ENCODE results near the gene XRCC1. TPM values are rescaled to one million over a fixed set of nuclear protein-coding genes. Genes with fewer than 3 reads are reported as not detected.

Gene XRCC1
- total RNA-seq, 1 experiment from 2014 or later = 38.0 TPM

GRCh38 chr19:43562698-43563241 lies 12.6 kb downstream of the XRCC1 start:
- no peak overlapping the region for H2BK20ac ChIP-seq (ENCODE audit: low read depth, low read length, poor library complexity, severe bottlenecking)
- H3K9ac ChIP-seq (ENCODE audit: extremely low read depth, insufficient read length, low read length) = no peak overlapping the region
- no peaks in the 10 kb centered on the region for H3K27me3 ChIP-seq (ENCODE audit: insufficient read depth, low read length)
- no peak overlapping the region for H4K8ac ChIP-seq (replicated peaks; ENCODE audit: insufficient read length, low read depth, low read length)
- Mint-ChIP-seq H3K4me1 (no peaks in the 10 kb centered on the region), H3K27ac (no peak overlapping the region), H3K4me3 (no peak overlapping the region), H3K9me3 (no peaks in the 10 kb centered on the region), H3K27me3 (ENCODE audit: low read depth) (no peaks in the 10 kb centered on the region; the same call in 1 of the 2 replicates), H3K36me3 (ENCODE audit: insufficient read depth in 1 of 3, low read depth in 3 of 3) (peaks cover 6 to 30% (median 19%) of the 10 kb centered on the region in 3 experiments; a peak in 6 of 7 replicates)
- H3T11ph ChIP-seq (ENCODE audit: low read length) = no peak overlapping the region
- no peak overlapping the region for H4K5ac ChIP-seq (ENCODE audit: insufficient read length, low read depth, low read length)
- no peak overlapping the region for H3K4ac ChIP-seq (ENCODE audit: low read depth, low read length)
- H3K4me2 ChIP-seq (ENCODE audit: insufficient read depth, insufficient read length, low read length) = no peak overlapping the region
- H3K27ac ChIP-seq (ENCODE audit: insufficient read length, low read depth, low read length) = no peak overlapping the region
- no peak for DNase-seq
- no peak overlapping the region for H2BK120ac ChIP-seq (ENCODE audit: low read depth, low read length, poor library complexity, severe bottlenecking)
- H3K4me1 ChIP-seq (ENCODE audit: insufficient read depth, low read length) = no peaks in the 10 kb centered on the region
- no peak overlapping the region for H3K14ac ChIP-seq (ENCODE audit: insufficient read depth, low read length)
- no peak overlapping the region for H3K18ac ChIP-seq (ENCODE audit: insufficient read length, low read depth, low read length)
- H2BK12ac ChIP-seq (ENCODE audit: insufficient read length, low read depth, low read length) = no peak overlapping the region
- no peaks in the 10 kb centered on the region for H4K20me1 ChIP-seq (ENCODE audit: control insufficient read depth, insufficient read depth, insufficient read length)
- no peak overlapping the region for H2AFZ ChIP-seq (ENCODE audit: low read length)
- no peak overlapping the region for H2BK5ac ChIP-seq (ENCODE audit: insufficient read length, low read length)
- WGBS (ENCODE audit: extremely low coverage, insufficient read length, low lambda C conversion rate) = no CpG with 5 or more reads among the region's 14 CpGs
- H3K79me1 ChIP-seq (ENCODE audit: insufficient read depth, low read depth, low read length, poor library complexity, severe bottlenecking) = no peaks in the 10 kb centered on the region
- H2BK15ac ChIP-seq (ENCODE audit: low read depth, low read length) = no peak overlapping the region; the same call in 1 of the 2 replicates
- H3K23ac ChIP-seq (ENCODE audit: insufficient read length, low read depth, low read length) = no peak overlapping the region
- no peak for TF ChIP-seq CTCF (conservative IDR thresholded peaks at IDR 0.05)
- no peaks in the 10 kb centered on the region for H3K9me3 ChIP-seq (ENCODE audit: control insufficient read depth, low read depth, low read length)
- no peak overlapping the region for H2AK5ac ChIP-seq (ENCODE audit: insufficient read length, low read length)
- no peaks in the 10 kb centered on the region for H3K79me2 ChIP-seq (ENCODE audit: insufficient read depth, low read length)
- H4K91ac ChIP-seq (ENCODE audit: insufficient read length, low read depth, low read length) = no peak overlapping the region
- H3K23me2 ChIP-seq (ENCODE audit: insufficient read length, low read depth, low read length, poor library complexity, severe bottlenecking) = no peaks in the 10 kb centered on the region
- no peak overlapping the region for H3K56ac ChIP-seq (ENCODE audit: insufficient read length, low read depth, low read length)

Measured in H9 (cell line).